Caco-2 (cell line): ENCODE measurements around the gene KCNAB3. TPM values are rescaled to one million over a fixed set of nuclear protein-coding genes. Genes with fewer than 3 reads are reported as not detected.

Source experiments
- BruUV-seq: library from RNA; stranded (reverse); fragments of 400-500 nt; replicated peaks from 2 replicates; lab custom pipeline; 2021; lab: Mats Ljungman, UMichigan
- CTCF ChIA-PET: fragments of 300-600 bp; sonication (Branson Sonifier 250); formaldehyde crosslinking; loops from one replicate; lab custom pipeline; 2022; ENCODE audit warnings: antibody characterized with exemption; lab: Charles Lee
- POLR2A ChIA-PET: fragments of 300-600 bp; sonication (Branson Sonifier 250); formaldehyde crosslinking; loops from one replicate; lab custom pipeline; 2022; ENCODE audit warnings: antibody characterized with exemption; lab: Charles Lee
- DNase-seq, 2 experiments: peaks; one replicate each; pipeline versions ENCODE4 v3.0.0 to v3.0.0-alpha.2; 2020 to 2022
- H3K27me3 ChIP-seq: replicated peaks from 2 replicates; pipeline ENCODE4 v1.6.0; 2011; ENCODE audit warnings: low read length; ENCODE audit not compliant: control insufficient read depth, insufficient read depth
- H3K36me3 ChIP-seq: 2 replicates; pipeline ENCODE4 v1.5.1; 2011; ENCODE audit warnings: low read length; ENCODE audit not compliant: control insufficient read depth, insufficient read depth
- H3K4me1 ChIP-seq: fragments of 250-450 bp; sonication (Bioruptor Pico); 2 replicates; pipeline ENCODE4 v1.5.1; 2020; ENCODE audit warnings: mild to moderate bottlenecking
- H3K4me3 ChIP-seq: 2 replicates; pipeline ENCODE4 v1.5.1; 2011; ENCODE audit warnings: low read depth, mild to moderate bottlenecking, control low read depth, low read length
- H3K9me3 ChIP-seq: fragments of 250-450 bp; sonication (Bioruptor Pico); 2 replicates; pipeline ENCODE4 v1.5.1; 2020; ENCODE audit warnings: mild to moderate bottlenecking, moderate library complexity
- H3K27ac Mint-ChIP-seq: one replicate; pipeline ENCODE4 v1.8.0; 2022; ENCODE audit warnings: mixed read lengths; ENCODE audit not compliant: unreplicated experiment
- H3K27me3 Mint-ChIP-seq: one replicate; pipeline ENCODE4 v1.8.0; 2022; ENCODE audit warnings: mixed read lengths; ENCODE audit not compliant: insufficient read depth, unreplicated experiment
- H3K36me3 Mint-ChIP-seq: one replicate; pipeline ENCODE4 v1.8.0; 2022; ENCODE audit warnings: mild to moderate bottlenecking, mixed read lengths; ENCODE audit not compliant: insufficient read depth, unreplicated experiment
- H3K4me1 Mint-ChIP-seq: one replicate; pipeline ENCODE4 v1.8.0; 2022; ENCODE audit warnings: low read depth, mixed read lengths; ENCODE audit not compliant: unreplicated experiment
- H3K4me3 Mint-ChIP-seq: one replicate; pipeline ENCODE4 v1.8.0; 2022; ENCODE audit warnings: mild to moderate bottlenecking, moderate library complexity, mixed read lengths; ENCODE audit not compliant: unreplicated experiment
- H3K9me3 Mint-ChIP-seq: one replicate; pipeline ENCODE4 v1.8.0; 2022; ENCODE audit warnings: mixed read lengths; ENCODE audit not compliant: unreplicated experiment
- CTCF ChIP-seq, 2 experiments: fragments of 200-600 bp in 1 of 2; IDR thresholded peaks; 1 replicate in 1 of 2; 2 replicates in 1 of 2; pipeline versions ENCODE4 v1.5.1 to v1.8.0; 2011 to 2022; ENCODE audit warnings: antibody characterized with exemption in 1 of 2, control low read depth in 1 of 2, inconsistent platforms in 1 of 2, low read depth in 1 of 2, low read length in 1 of 2, mild to moderate bottlenecking in 1 of 2, moderate library complexity in 1 of 2; ENCODE audit not compliant: insufficient read depth in 1 of 2, severe bottlenecking in 1 of 2, unreplicated experiment in 1 of 2
- intact Hi-C: fragments of 100-400 bp; cut with micrococcal nuclease; formaldehyde crosslinking; loops from one replicate; pipeline ENCODE4 v1.10.0; 2022; ENCODE audit not compliant: unreplicated experiment
- total RNA-seq: library from RNA; stranded (reverse); gene quantifications from 2 replicates; pipeline ENCODE4 v1.2.3, GENCODE V29; 2022

Gene KCNAB3
- total RNA-seq, 1 experiment from 2014 or later: 2.0 TPM

GRCh38 chr17:7887038-7887481, 42.6 kb downstream of the KCNAB3 start:
- Mint-ChIP-seq H3K4me3 (no peak overlapping the region), H3K9me3 (no peaks in the 10 kb centered on the region), H3K27me3 (no peaks in the 10 kb centered on the region), H3K27ac (no peak overlapping the region), H3K4me1 (no peaks in the 10 kb centered on the region), H3K36me3 (peaks cover 6% of the 10 kb centered on the region)
- Histone ChIP-seq H3K9me3 (no peaks in the 10 kb centered on the region), H3K4me3 (peak overlapping the region; percentile 72), H3K27me3 (no peaks in the 10 kb centered on the region), H3K36me3 (no peaks in the 10 kb centered on the region), H3K4me1 (no peaks in the 10 kb centered on the region; the same call in 1 of the 2 replicates)
- ChIA-PET POLR2A (no interaction called here), CTCF (no interaction called here)
- no peak for TF ChIP-seq CTCF (IDR thresholded peaks at IDR 0.05; ENCODE audit: insufficient read depth in 1 of 2, low read depth in 1 of 2, low read length in 1 of 2, severe bottlenecking in 1 of 2, unreplicated experiment in 1 of 2)
- intact Hi-C loops: no loop called here
- no peak for DNase-seq
- BruUV-seq: TSS peak; percentile 38

- H3K27me3 Mint-ChIP-seq: no peaks in the 10 kb centered on the region
- no peaks in the 10 kb centered on the region for H3K27me3 ChIP-seq
- intact Hi-C loops: no loop called here
- CTCF ChIA-PET: interaction anchor here (1.5 kb wide), 1 partner anchor 29 kb away, joined by 7 read pairs; the partner anchor contains the start of gene NAA38
- no peak overlapping the region for H3K4me3 Mint-ChIP-seq
- TF ChIP-seq CTCF (IDR thresholded peaks at IDR 0.05; ENCODE audit: insufficient read depth in 1 of 2, low read depth in 1 of 2, low read length in 1 of 2, severe bottlenecking in 1 of 2, unreplicated experiment in 1 of 2): no peak
- H3K36me3 Mint-ChIP-seq: peaks cover 6% of the 10 kb centered on the region
- H3K4me1 Mint-ChIP-seq: no peaks in the 10 kb centered on the region
- H3K4me3 ChIP-seq: peak overlapping the region; percentile 72
- H3K9me3 ChIP-seq: no peaks in the 10 kb centered on the region
- no peaks in the 10 kb centered on the region; the same call in 1 of the 2 replicates for H3K4me1 ChIP-seq
- no peak overlapping the region for H3K27ac Mint-ChIP-seq
- H3K9me3 Mint-ChIP-seq: no peaks in the 10 kb centered on the region
- no TSS peak for BruUV-seq
- H3K36me3 ChIP-seq: no peaks in the 10 kb centered on the region
- peak in 1 of 2 experiments; percentile 18 for DNase-seq
- POLR2A ChIA-PET: no interaction called here
Measured at GRCh38 chr17:7886227-7887037, 43.2 kb downstream of the KCNAB3 start.

GRCh38 chr17:7885367-7886226, 44.1 kb downstream of the KCNAB3 start:
- POLR2A ChIA-PET: interaction anchor here (0.6 to 0.7 kb wide), 2 partner anchors 30 to 264 kb away, joined by 3 to 4 read pairs; no protein-coding TSS in a partner anchor
- Histone ChIP-seq H3K4me3 (peak overlapping the region; percentile 72), H3K36me3 (no peaks in the 10 kb centered on the region), H3K4me1 (no peaks in the 10 kb centered on the region; the same call in 1 of the 2 replicates), H3K27me3 (no peaks in the 10 kb centered on the region), H3K9me3 (no peaks in the 10 kb centered on the region)
- Mint-ChIP-seq H3K4me3 (no peak overlapping the region), H3K27ac (no peak overlapping the region), H3K36me3 (peaks cover 2% of the 10 kb centered on the region), H3K4me1 (no peaks in the 10 kb centered on the region), H3K9me3 (no peaks in the 10 kb centered on the region), H3K27me3 (no peaks in the 10 kb centered on the region)
- BruUV-seq: no TSS peak
- peak; percentile 35 to 37 for DNase-seq
- intact Hi-C loops: no loop called here
- CTCF ChIA-PET: interaction anchor here (0.6 to 1.5 kb wide), 2 partner anchors 29 to 211 kb away, joined by 3 to 7 read pairs; partner anchors contain the start of gene NAA38
- no peak for TF ChIP-seq CTCF (IDR thresholded peaks at IDR 0.05; ENCODE audit: insufficient read depth in 1 of 2, low read depth in 1 of 2, low read length in 1 of 2, severe bottlenecking in 1 of 2, unreplicated experiment in 1 of 2)
